Keratinocyte (primary cell): ENCODE results near the gene CANX. TPM values are rescaled to one million over a fixed set of nuclear protein-coding genes. Genes with fewer than 3 reads are reported as not detected.

Experiments
- DNase-seq: peaks from one replicate; pipeline ENCODE4 v3.0.0-alpha.2; 2011; ENCODE audit warnings: low read depth, missing footprints, low spot score
- FAIRE-seq: peaks from 2 replicates; lab custom pipeline; 2011; peaks lifted over from hg19 to GRCh38; lab: Jason Lieb, UNC
- H2AFZ ChIP-seq: 2 replicates; pipeline ENCODE4 v1.6.0; 2012; ENCODE audit warnings: low read length, control low read depth, inconsistent platforms; ENCODE audit not compliant: control insufficient read depth
- H3K27ac ChIP-seq: 2 replicates; pipeline ENCODE4 v1.5.1; 2011; ENCODE audit warnings: low read length; ENCODE audit not compliant: control insufficient read depth, insufficient read depth
- H3K27me3 ChIP-seq: 3 replicates; pipeline ENCODE4 v1.6.0; 2011; ENCODE audit warnings: low read length; ENCODE audit not compliant: control insufficient read depth, insufficient read depth; ENCODE audit errors: extremely low read depth
- H3K36me3 ChIP-seq, 2 experiments: 2 replicates in 1 of 2; 3 replicates in 1 of 2; pipeline ENCODE4 v1.5.1; 2011; ENCODE audit warnings: low read length in 2 of 2, mild to moderate bottlenecking in 1 of 2; ENCODE audit not compliant: control insufficient read depth in 2 of 2, insufficient read depth in 2 of 2; ENCODE audit errors: extremely low read depth in 1 of 2
- H3K4me1 ChIP-seq: 3 replicates; pipeline ENCODE4 v1.5.1; 2011; ENCODE audit warnings: low read length; ENCODE audit not compliant: control insufficient read depth, insufficient read depth; ENCODE audit errors: extremely low read depth
- H3K4me2 ChIP-seq: 3 replicates; pipeline ENCODE4 v1.6.0; 2011; ENCODE audit warnings: low read depth, low read length; ENCODE audit not compliant: control insufficient read depth, insufficient read depth; ENCODE audit errors: extremely low read depth
- H3K4me3 ChIP-seq, 3 experiments: fragments of 200-600 bp in 1 of 3; sonication (generic) in 1 of 3; 2 replicates in 2 of 3; 3 replicates in 1 of 3; pipeline ENCODE4 v1.5.1; 2011 to 2016; ENCODE audit warnings: low read length in 3 of 3, mild to moderate bottlenecking in 3 of 3, control low read depth in 2 of 3, inconsistent platforms in 1 of 3, low read depth in 1 of 3, mixed read lengths in 1 of 3, mixed run types in 1 of 3, moderate library complexity in 1 of 3; ENCODE audit not compliant: control insufficient read depth in 2 of 3, insufficient read depth in 2 of 3; ENCODE audit errors: extremely low read depth in 1 of 3
- H3K79me2 ChIP-seq: 2 replicates; pipeline ENCODE4 v1.6.0; 2012; ENCODE audit warnings: low read length; ENCODE audit not compliant: control insufficient read depth, insufficient read depth
- H3K9ac ChIP-seq: 3 replicates; pipeline ENCODE4 v1.6.0; 2011; ENCODE audit warnings: low read length; ENCODE audit not compliant: control insufficient read depth, insufficient read depth; ENCODE audit errors: extremely low read depth
- H3K9me1 ChIP-seq: 3 replicates; pipeline ENCODE4 v1.6.0; 2011; ENCODE audit warnings: low read length; ENCODE audit not compliant: control insufficient read depth, insufficient read depth; ENCODE audit errors: extremely low read depth
- H3K9me3 ChIP-seq: 2 replicates; pipeline ENCODE4 v1.5.1; 2012; ENCODE audit warnings: low read depth, low read length; ENCODE audit not compliant: control insufficient read depth
- H4K20me1 ChIP-seq: 3 replicates; pipeline ENCODE4 v1.6.0; 2011; ENCODE audit warnings: low read length; ENCODE audit not compliant: control insufficient read depth, insufficient read depth; ENCODE audit errors: extremely low read depth
- CTCF ChIP-seq, 3 experiments: IDR thresholded peaks in 1 of 3; conservative IDR thresholded peaks in 1 of 3; optimal IDR thresholded peaks in 1 of 3; 2 replicates in 2 of 3; 3 replicates in 1 of 3; pipeline versions ENCODE3 to v1.5.1; 2011; ENCODE audit warnings: low read length in 3 of 3, mild to moderate bottlenecking in 3 of 3, moderate library complexity in 2 of 3, control low read depth in 1 of 3, inconsistent platforms in 1 of 3; ENCODE audit not compliant: insufficient read depth in 2 of 3; ENCODE audit errors: extremely low read depth in 1 of 3
- EZH2 ChIP-seq: IDR thresholded peaks from one replicate; pipeline ENCODE4 v1.6.1; 2012; ENCODE audit warnings: inconsistent platforms, mild to moderate bottlenecking, low read length, moderate library complexity
- dilution Hi-C: fragments of 300-500 bp; cut with MboI; formaldehyde crosslinking; loops from one replicate; pipeline ENCODE4 v1.7.0; 2020; ENCODE audit warnings: low sequenced_read_pairs; ENCODE audit not compliant: extremely low pct_ligation_motif_present
- polyA plus RNA-seq, 5 experiments: library from polyadenylated mRNA; depleted of rRNA in 3 of 5; stranded (reverse) in 3 of 5; stranded (forward) in 1 of 5; unstranded in 1 of 5; fragments of >200 nt; gene quantifications; 1 replicate in 1 of 5; 2 replicates in 3 of 5; 3 replicates in 1 of 5; pipeline versions ENCODE4 v1.2.1 to v1.2.3, GENCODE V29; 2011 to 2012; ENCODE audit warnings: missing spikeins in 2 of 5, low read depth in 1 of 5, low replicate concordance in 1 of 5

Gene CANX
- polyA plus RNA-seq, 1 donor (not counting 4 experiments of a cell fraction or from before 2014, with no cell fraction given): 720 TPM

- TF ChIP-seq EZH2: no peak
- no peak for TF ChIP-seq CTCF (optimal IDR thresholded peaks at IDR 0.05 in 1 of 3, IDR thresholded peaks at IDR 0.05 in 1 of 3, conservative IDR thresholded peaks at IDR 0.05 in 1 of 3; ENCODE audit: extremely low read depth in 1 of 3, insufficient read depth in 2 of 3, low read length in 3 of 3)
- no peak overlapping the region for H3K4me2 ChIP-seq
- FAIRE-seq: no peak
- no peaks in the 10 kb centered on the region for H3K4me1 ChIP-seq
- H3K27me3 ChIP-seq: no peaks in the 10 kb centered on the region
- H4K20me1 ChIP-seq: peaks cover 4% of the 10 kb centered on the region
- DNase-seq: no peak
- peaks cover 0 to 3% of the 10 kb centered on the region in 2 experiments for H3K36me3 ChIP-seq
- H3K79me2 ChIP-seq: peaks cover 73% of the 10 kb centered on the region
- dilution Hi-C loops: no loop called here
- H3K4me3 ChIP-seq: no peak overlapping the region
- no peak overlapping the region for H3K27ac ChIP-seq
- no peak overlapping the region for H3K9ac ChIP-seq
- no peak overlapping the region for H2AFZ ChIP-seq
- H3K9me1 ChIP-seq: no peaks in the 10 kb centered on the region
- no peaks in the 10 kb centered on the region for H3K9me3 ChIP-seq
Observed at GRCh38 chr5:179753971-179754370, 55.2 kb downstream of the CANX start.

GRCh38 chr5:179755022-179755421 lies 56.3 kb downstream of the CANX start:
- no peak for DNase-seq
- Histone ChIP-seq H3K4me2 (no peak overlapping the region), H3K9me1 (no peaks in the 10 kb centered on the region), H3K9me3 (no peaks in the 10 kb centered on the region), H3K4me1 (no peaks in the 10 kb centered on the region), H2AFZ (no peak overlapping the region), H3K36me3 (no peaks in the 10 kb centered on the region), H3K4me3 (no peak overlapping the region), H4K20me1 (peaks cover 10% of the 10 kb centered on the region), H3K9ac (no peak overlapping the region), H3K27ac (no peak overlapping the region), H3K79me2 (peaks cover 73% of the 10 kb centered on the region), H3K27me3 (no peaks in the 10 kb centered on the region)
- no peak for TF ChIP-seq EZH2
- TF ChIP-seq CTCF (optimal IDR thresholded peaks at IDR 0.05 in 1 of 3, IDR thresholded peaks at IDR 0.05 in 1 of 3, conservative IDR thresholded peaks at IDR 0.05 in 1 of 3; ENCODE audit: extremely low read depth in 1 of 3, insufficient read depth in 2 of 3, low read length in 3 of 3): no peak
- FAIRE-seq: no peak
- dilution Hi-C loops: no loop called here
